ENCODE data around the gene GPC6.

The GPC6 gene

GRCh38 chr13:93640452-93640851, 413.8 kb downstream of the GPC6 start:
- no peak overlapping the region for H3K27ac ChIP-seq (replicated peaks)
- H3K4me3 ChIP-seq (replicated peaks; ENCODE audit: insufficient read depth, low read length) = no peak overlapping the region
- no peak for DNase-seq (ENCODE audit: low read depth in 1 of 2, low spot score in 1 of 2)
- H3K27me3 ChIP-seq (ENCODE audit: insufficient read depth, poor library complexity, severe bottlenecking) = no peaks in the 10 kb centered on the region
- no peak for TF ChIP-seq CTCF (IDR thresholded peaks at IDR 0.05; ENCODE audit: insufficient read depth, low read length)
- TF ChIP-seq REST (IDR thresholded peaks at IDR 0.05; ENCODE audit: insufficient replicate concordance, low read depth) = no peak
- no peak for TF ChIP-seq POLR2AphosphoS5 (IDR thresholded peaks at IDR 0.05; ENCODE audit: low read depth)
- no peak for TF ChIP-seq SPI1 (IDR thresholded peaks at IDR 0.05; ENCODE audit: borderline replicate concordance, low read depth)
- no peak for TF ChIP-seq GABPA (IDR thresholded peaks at IDR 0.05; ENCODE audit: low read depth)

GRCh38 chr13:93646245-93646644, 419.6 kb downstream of the GPC6 start:
- no peak for DNase-seq (ENCODE audit: low read depth in 1 of 2, low spot score in 1 of 2)

GRCh38 chr13:93649496-93649895, 422.9 kb downstream of the GPC6 start:
- TF ChIP-seq REST (IDR thresholded peaks at IDR 0.05; ENCODE audit: insufficient replicate concordance, low read depth) = no peak
- no peak for TF ChIP-seq SPI1 (IDR thresholded peaks at IDR 0.05; ENCODE audit: borderline replicate concordance, low read depth)
- TF ChIP-seq GABPA (IDR thresholded peaks at IDR 0.05; ENCODE audit: low read depth) = no peak
- TF ChIP-seq POLR2AphosphoS5 (IDR thresholded peaks at IDR 0.05; ENCODE audit: low read depth) = no peak
- TF ChIP-seq CTCF (IDR thresholded peaks at IDR 0.05; ENCODE audit: insufficient read depth, low read length) = no peak
- DNase-seq (ENCODE audit: low read depth in 1 of 2, low spot score in 1 of 2) = no peak
- Histone ChIP-seq H3K27ac (replicated peaks) (no peak overlapping the region), H3K4me3 (replicated peaks; ENCODE audit: insufficient read depth, low read length) (no peak overlapping the region), H3K27me3 (ENCODE audit: insufficient read depth, poor library complexity, severe bottlenecking) (no peaks in the 10 kb centered on the region)

More at GRCh38 chr13:93646245-93646644, 419.6 kb downstream of the GPC6 start:
- no peak for TF ChIP-seq POLR2AphosphoS5 (IDR thresholded peaks at IDR 0.05; ENCODE audit: low read depth)
- Histone ChIP-seq H3K27ac (replicated peaks) (no peak overlapping the region), H3K4me3 (replicated peaks; ENCODE audit: insufficient read depth, low read length) (no peak overlapping the region), H3K27me3 (ENCODE audit: insufficient read depth, poor library complexity, severe bottlenecking) (no peaks in the 10 kb centered on the region)

- Histone ChIP-seq H3K27me3 (ENCODE audit: insufficient read depth, poor library complexity, severe bottlenecking) (no peaks in the 10 kb centered on the region), H3K27ac (replicated peaks) (no peak overlapping the region), H3K4me3 (replicated peaks; ENCODE audit: insufficient read depth, low read length) (no peak overlapping the region)
- no peak for DNase-seq (ENCODE audit: low read depth in 1 of 2, low spot score in 1 of 2)
- no peak for TF ChIP-seq GABPA (IDR thresholded peaks at IDR 0.05; ENCODE audit: low read depth)
- no peak for TF ChIP-seq REST (IDR thresholded peaks at IDR 0.05; ENCODE audit: insufficient replicate concordance, low read depth)
- TF ChIP-seq SPI1 (IDR thresholded peaks at IDR 0.05; ENCODE audit: borderline replicate concordance, low read depth) = no peak
- no peak for TF ChIP-seq POLR2AphosphoS5 (IDR thresholded peaks at IDR 0.05; ENCODE audit: low read depth)
- TF ChIP-seq CTCF (IDR thresholded peaks at IDR 0.05; ENCODE audit: insufficient read depth, low read length) = no peak
Measured at GRCh38 chr13:93653776-93654175, 427.2 kb downstream of the GPC6 start.

Data from HL-60 (cell line).